B cell (primary cell): ENCODE measurements around the gene SLC37A1. TPM values are rescaled to one million over a fixed set of nuclear protein-coding genes. Genes with fewer than 3 reads are reported as not detected.

Experiments
- ATAC-seq: fragments of 200-7000 bp; cut with Tn5 transposase; one replicate; pipeline ENCODE4 v1.10.0; 2021; ENCODE audit warnings: low read depth, mild to moderate bottlenecking, moderate number of reproducible peaks, moderate library complexity
- CTCF ChIA-PET: fragments of 350-600 bp; sonication (Branson Sonifier 250); formaldehyde crosslinking; loops from one replicate; lab custom pipeline; 2021; ENCODE audit warnings: antibody characterized with exemption, inconsistent platforms; lab: Charles Lee
- POLR2A ChIA-PET: fragments of 350-600 bp; sonication (Branson Sonifier 250); formaldehyde crosslinking; loops from one replicate; lab custom pipeline; 2021; ENCODE audit warnings: antibody characterized with exemption; lab: Charles Lee
- DNase-seq: peaks from one replicate; pipeline ENCODE4 v3.0.0; 2013
- H2AFZ ChIP-seq: 2 replicates; pipeline ENCODE4 v1.6.1; 2012; ENCODE audit warnings: mild to moderate bottlenecking, low read depth, low read length; ENCODE audit not compliant: insufficient read depth, poor library complexity, severe bottlenecking
- H3K27ac ChIP-seq, 2 donors: 1 replicate in 1 of 2; 2 replicates in 1 of 2; pipeline ENCODE4 v1.5.1; 2012 to 2013; ENCODE audit warnings: low read length in 2 of 2, mild to moderate bottlenecking in 2 of 2, moderate library complexity in 1 of 2
- H3K27me3 ChIP-seq, 4 experiments: fragments of 200-600 bp in 1 of 4; sonication (generic) in 1 of 4; replicated peaks in 1 of 4; 1 replicate in 2 of 4; 2 replicates in 2 of 4; pipeline versions ENCODE4 v1.6.1 to v1.7.0; 2013 to 2016; ENCODE audit warnings: low read length in 3 of 4, mild to moderate bottlenecking in 2 of 4, mixed read lengths in 1 of 4, moderate library complexity in 1 of 4; ENCODE audit not compliant: insufficient read depth in 4 of 4, control insufficient read depth in 3 of 4; ENCODE audit errors: control extremely low read depth in 1 of 4
- H3K36me3 ChIP-seq, 2 experiments: replicated peaks in 1 of 2; 1 replicate in 1 of 2; 2 replicates in 1 of 2; pipeline versions ENCODE4 v1.6.1 to v1.7.1; 2013; ENCODE audit warnings: low read length in 1 of 2; ENCODE audit not compliant: insufficient read depth in 2 of 2, control insufficient read depth in 1 of 2; ENCODE audit errors: control extremely low read depth in 1 of 2, extremely low read depth in 1 of 2
- H3K4me1 ChIP-seq, 2 donors: fragments of 200-600 bp in 1 of 2; sonication (generic) in 1 of 2; 1 replicate in 1 of 2; 2 replicates in 1 of 2; pipeline versions ENCODE4 v1.5.1 to v1.6.1; 2013 to 2017; ENCODE audit warnings: low read length in 2 of 2; ENCODE audit not compliant: control insufficient read depth in 2 of 2, insufficient read depth in 2 of 2
- H3K4me2 ChIP-seq: replicated peaks from 2 replicates; pipeline ENCODE3; 2012; ENCODE audit warnings: mild to moderate bottlenecking, low read depth, low read length; ENCODE audit not compliant: poor library complexity, severe bottlenecking
- H3K4me3 ChIP-seq, 5 experiments: fragments of 200-600 bp in 1 of 5; sonication (generic) in 1 of 5; 1 replicate in 3 of 5; 2 replicates in 2 of 5; pipeline versions ENCODE4 v1.5.1 to v1.7.0; 2011 to 2016; ENCODE audit warnings: low read length in 4 of 5, mild to moderate bottlenecking in 4 of 5, low read depth in 2 of 5, control low read depth in 1 of 5, moderate library complexity in 1 of 5; ENCODE audit not compliant: insufficient read depth in 1 of 5; ENCODE audit errors: control extremely low read depth in 1 of 5, extremely low read depth in 1 of 5
- H3K79me2 ChIP-seq: fragments of 200-600 bp; sonication (generic); one replicate; pipeline ENCODE4 v1.6.0; 2016; ENCODE audit warnings: low read length; ENCODE audit not compliant: control insufficient read depth, insufficient read depth
- H3K9ac ChIP-seq: fragments of 200-600 bp; sonication (generic); 2 replicates; pipeline ENCODE4 v1.6.1; 2017; ENCODE audit warnings: mild to moderate bottlenecking, low read length, moderate library complexity
- H3K9me3 ChIP-seq, 3 donors: one replicate each; pipeline versions ENCODE4 v1.6.1 to v1.7.1; 2013; ENCODE audit warnings: low read length in 2 of 3; ENCODE audit not compliant: control insufficient read depth in 2 of 3, insufficient read depth in 1 of 3; ENCODE audit errors: control extremely low read depth in 1 of 3
- H4K20me1 ChIP-seq: 2 replicates; pipeline ENCODE4 v1.6.0; 2012; ENCODE audit warnings: mild to moderate bottlenecking, low read length; ENCODE audit not compliant: insufficient read depth, control insufficient read depth, poor library complexity, severe bottlenecking
- H3K27ac Mint-ChIP-seq: one replicate; pipeline ENCODE4 v1.8.0; 2021; ENCODE audit warnings: mixed read lengths
- H3K27me3 Mint-ChIP-seq: one replicate; pipeline ENCODE4 v1.8.0; 2021; ENCODE audit warnings: mixed read lengths
- H3K4me1 Mint-ChIP-seq: one replicate; pipeline ENCODE4 v1.8.0; 2021; ENCODE audit warnings: mixed read lengths
- H3K4me3 Mint-ChIP-seq: one replicate; pipeline ENCODE4 v1.8.0; 2021; ENCODE audit warnings: mixed read lengths
- H3K9me3 Mint-ChIP-seq: one replicate; pipeline ENCODE4 v1.8.0; 2022; ENCODE audit warnings: mixed read lengths; ENCODE audit not compliant: insufficient read depth
- EZH2 ChIP-seq: IDR thresholded peaks from 2 replicates; pipeline ENCODE4 v1.6.1; 2012; ENCODE audit warnings: borderline replicate concordance, low read depth, mild to moderate bottlenecking, moderate library complexity, low read length; ENCODE audit not compliant: insufficient read depth, poor library complexity, severe bottlenecking
- WGBS: methylation state at CpG from one replicate; pipeline ENCODE4 v1.1.5; 2013; ENCODE audit warnings: missing lambda C conversion rate; ENCODE audit not compliant: insufficient coverage; 5-methylcytosine and 5-hydroxymethylcytosine counted together
- intact Hi-C: fragments of 100-400 bp; cut with micrococcal nuclease; formaldehyde crosslinking; loops from one replicate; pipeline ENCODE4 v1.10.0; 2022
- polyA plus RNA-seq: library from polyadenylated mRNA; depleted of rRNA; stranded (reverse); fragments of >200 nt; gene quantifications from 2 replicates; pipeline ENCODE4 v1.2.3, GENCODE V29; 2012
- total RNA-seq, 2 donors: library from RNA; stranded (reverse); fragments of 120-200 nt in 1 of 2; gene quantifications; 1 replicate in 1 of 2; 2 replicates in 1 of 2; pipeline versions ENCODE4 v1.2.3 to v1.2.4, GENCODE V29; 2013 to 2022
- TF ChIP-seq, protein P1 (sequence below): fragments of 200-600 bp; IDR thresholded peaks from one replicate; pipeline ENCODE4 v1.8.0; 2022; ENCODE audit warnings: antibody characterized with exemption, mild to moderate bottlenecking

SLC37A1 gene
- total and polyA plus RNA-seq, 2 donors (not counting 1 experiment from before 2014, with no cell fraction given) = 38.1 to 60.2 TPM

DNA sequence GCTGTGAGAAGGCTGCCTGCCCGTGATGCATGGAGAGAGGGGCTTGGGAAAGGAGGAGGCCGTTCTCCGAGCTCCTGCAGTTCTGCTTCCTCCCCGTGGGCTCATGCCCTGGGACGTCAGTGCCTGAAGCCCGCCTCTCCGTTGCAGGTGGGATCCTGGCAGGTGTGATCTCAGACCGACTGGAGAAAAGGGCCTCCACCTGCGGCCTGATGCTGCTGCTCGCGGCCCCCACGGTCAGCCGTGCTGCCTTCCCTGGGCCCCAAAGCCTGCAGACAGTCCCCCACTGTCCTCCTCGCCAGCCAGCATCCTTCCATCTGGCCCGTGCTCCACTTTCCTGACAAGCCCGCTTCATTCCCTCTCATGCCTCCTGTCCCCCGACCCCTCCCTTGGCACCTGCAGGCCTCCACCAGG, 50.9 kb downstream of the SLC37A1 start:
- Mint-ChIP-seq H3K4me1 (peaks cover 18% of the 10 kb centered on the region), H3K27ac (no peak overlapping the region), H3K4me3 (no peak overlapping the region), H3K27me3 (no peaks in the 10 kb centered on the region), H3K9me3 (no peaks in the 10 kb centered on the region)
- Histone ChIP-seq H3K27ac (no peak overlapping the region), H4K20me1 (no peaks in the 10 kb centered on the region), H3K36me3 (peaks cover 0 to 70% of the 10 kb centered on the region in 2 experiments), H3K9ac (no peak overlapping the region), H3K27me3 (no peaks in the 10 kb centered on the region), H2AFZ (no peak overlapping the region), H3K4me2 (no peak overlapping the region), H3K9me3 (no peaks in the 10 kb centered on the region), H3K4me3 (no peak overlapping the region), H3K4me1 (peaks cover 3 to 18% of the 10 kb centered on the region in 2 donors), H3K79me2 (no peaks in the 10 kb centered on the region)
- ChIA-PET CTCF (no interaction called here), POLR2A (no interaction called here)
- intact Hi-C loops = no loop called here
- DNase-seq (no peak), ATAC-seq (no peak)
- WGBS = 91% methylated on average over 16 of the region's 17 CpGs
- no peak for TF ChIP-seq EZH2
- TF ChIP-seq, protein P1, sequence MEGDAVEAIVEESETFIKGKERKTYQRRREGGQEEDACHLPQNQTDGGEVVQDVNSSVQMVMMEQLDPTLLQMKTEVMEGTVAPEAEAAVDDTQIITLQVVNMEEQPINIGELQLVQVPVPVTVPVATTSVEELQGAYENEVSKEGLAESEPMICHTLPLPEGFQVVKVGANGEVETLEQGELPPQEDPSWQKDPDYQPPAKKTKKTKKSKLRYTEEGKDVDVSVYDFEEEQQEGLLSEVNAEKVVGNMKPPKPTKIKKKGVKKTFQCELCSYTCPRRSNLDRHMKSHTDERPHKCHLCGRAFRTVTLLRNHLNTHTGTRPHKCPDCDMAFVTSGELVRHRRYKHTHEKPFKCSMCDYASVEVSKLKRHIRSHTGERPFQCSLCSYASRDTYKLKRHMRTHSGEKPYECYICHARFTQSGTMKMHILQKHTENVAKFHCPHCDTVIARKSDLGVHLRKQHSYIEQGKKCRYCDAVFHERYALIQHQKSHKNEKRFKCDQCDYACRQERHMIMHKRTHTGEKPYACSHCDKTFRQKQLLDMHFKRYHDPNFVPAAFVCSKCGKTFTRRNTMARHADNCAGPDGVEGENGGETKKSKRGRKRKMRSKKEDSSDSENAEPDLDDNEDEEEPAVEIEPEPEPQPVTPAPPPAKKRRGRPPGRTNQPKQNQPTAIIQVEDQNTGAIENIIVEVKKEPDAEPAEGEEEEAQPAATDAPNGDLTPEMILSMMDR = no peak

DNA sequence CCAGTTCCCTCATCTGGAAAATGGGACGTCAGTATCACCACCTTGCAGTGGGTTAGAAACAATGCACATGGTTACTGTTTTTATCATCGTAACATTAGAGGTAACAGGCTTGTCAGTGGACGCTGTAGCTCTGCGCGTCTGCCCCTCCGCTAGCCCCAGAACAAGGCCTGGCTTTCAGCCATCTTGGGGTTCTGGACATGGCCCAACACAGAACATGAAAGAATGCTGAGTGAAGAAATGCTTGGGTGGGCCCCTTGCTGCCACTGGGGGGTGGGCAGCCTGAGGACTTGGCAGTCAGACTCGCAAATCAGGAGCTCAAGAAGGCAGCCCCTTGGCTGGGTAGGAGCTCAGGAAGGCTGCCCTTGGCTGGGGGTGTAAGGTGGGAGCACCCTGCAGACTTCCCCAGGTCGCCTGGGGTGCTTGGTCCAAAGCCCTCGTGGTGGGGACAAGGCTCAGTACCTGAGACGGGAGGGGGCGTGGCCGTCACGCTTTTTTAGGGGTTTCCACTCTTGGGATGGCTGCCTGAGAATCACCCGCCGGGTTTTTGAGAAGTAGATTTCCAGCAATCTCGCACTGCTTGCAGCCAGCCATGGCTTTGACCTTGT, 51.7 kb downstream of the SLC37A1 start:
- H3K79me2 ChIP-seq = no peaks in the 10 kb centered on the region
- no peaks in the 10 kb centered on the region for H3K27me3 Mint-ChIP-seq
- no peaks in the 10 kb centered on the region for H4K20me1 ChIP-seq
- H3K27me3 ChIP-seq = no peaks in the 10 kb centered on the region
- intact Hi-C loops = no loop called here
- H3K4me1 ChIP-seq = peaks cover 3 to 18% of the 10 kb centered on the region in 2 donors
- CTCF ChIA-PET = no interaction called here
- H3K4me2 ChIP-seq = no peak overlapping the region
- POLR2A ChIA-PET = no interaction called here
- peaks cover 0 to 73% of the 10 kb centered on the region in 2 experiments for H3K36me3 ChIP-seq
- no peak for TF ChIP-seq EZH2
- TF ChIP-seq, protein P1 = no peak
- DNase-seq (no peak), ATAC-seq (no peak)
- no peak overlapping the region for H2AFZ ChIP-seq
- H3K27ac ChIP-seq = no peak overlapping the region
- H3K4me3 ChIP-seq = no peak overlapping the region
- H3K4me1 Mint-ChIP-seq = peaks cover 18% of the 10 kb centered on the region
- 89% methylated on average over 15 of the region's 16 CpGs for WGBS
- no peaks in the 10 kb centered on the region for H3K9me3 Mint-ChIP-seq
- H3K27ac Mint-ChIP-seq = no peak overlapping the region
- H3K9ac ChIP-seq = no peak overlapping the region
- H3K4me3 Mint-ChIP-seq = no peak overlapping the region
- H3K9me3 ChIP-seq = no peaks in the 10 kb centered on the region
